Kasumi-1 (cell line): Measurements from ENCODE around the gene EEF1AKMT4.
A peak's percentile ranks its signal among the peaks of the same experiment; 100 is the strongest.

Source experiments
- DNase-seq, 2 experiments: peaks; one replicate each; lab custom pipeline; 2025; lab: John Stamatoyannopoulos, UW

EEF1AKMT4 gene

GRCh38 chr3:184235381-184236032, 14.0 kb upstream of the EEF1AKMT4 start:
- no peak for DNase-seq

DNA sequence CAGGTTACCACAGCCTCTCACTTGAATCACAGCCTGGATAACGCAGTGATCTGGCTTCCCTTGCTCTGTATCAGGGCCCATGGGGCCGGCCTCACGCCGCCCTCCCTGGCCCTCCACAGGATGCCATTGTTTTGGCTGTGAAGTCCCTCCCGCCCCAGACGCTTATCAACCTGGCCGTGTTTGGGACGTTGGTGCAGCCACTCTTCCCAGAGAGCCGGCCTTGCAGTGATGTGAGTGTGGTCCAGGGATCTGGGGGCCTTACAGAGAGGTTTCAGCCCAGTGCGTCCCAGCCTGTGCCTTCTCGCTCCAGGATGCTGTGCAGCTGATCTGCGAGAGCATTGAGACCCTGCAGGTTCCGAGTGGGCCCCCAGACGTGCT, 13.4 kb upstream of the EEF1AKMT4 start:
- no peak for DNase-seq

- no peak for DNase-seq
Observed at GRCh38 chr3:184236636-184237035, 12.8 kb upstream of the EEF1AKMT4 start.

DNA sequence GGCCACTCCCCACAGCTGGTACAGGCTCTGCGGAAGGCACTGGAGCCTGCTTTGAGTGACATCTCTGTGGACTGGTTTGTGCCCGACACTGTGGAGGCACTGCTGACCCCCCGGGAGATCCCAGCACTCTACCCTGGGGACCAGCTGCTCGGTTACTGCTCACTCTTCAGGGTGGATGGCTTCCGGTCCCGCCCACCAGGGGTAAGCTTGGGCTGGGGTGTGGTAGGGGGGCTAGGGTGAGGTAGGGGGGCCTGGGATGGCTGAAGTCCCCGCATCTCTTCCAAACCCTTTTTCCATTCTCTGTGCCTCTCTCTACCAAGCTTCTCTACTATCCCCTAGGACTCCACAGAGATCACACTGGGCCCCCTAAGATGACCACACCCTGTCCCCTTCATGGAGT, 12.3 kb upstream of the EEF1AKMT4 start:
- no peak for DNase-seq

DNA sequence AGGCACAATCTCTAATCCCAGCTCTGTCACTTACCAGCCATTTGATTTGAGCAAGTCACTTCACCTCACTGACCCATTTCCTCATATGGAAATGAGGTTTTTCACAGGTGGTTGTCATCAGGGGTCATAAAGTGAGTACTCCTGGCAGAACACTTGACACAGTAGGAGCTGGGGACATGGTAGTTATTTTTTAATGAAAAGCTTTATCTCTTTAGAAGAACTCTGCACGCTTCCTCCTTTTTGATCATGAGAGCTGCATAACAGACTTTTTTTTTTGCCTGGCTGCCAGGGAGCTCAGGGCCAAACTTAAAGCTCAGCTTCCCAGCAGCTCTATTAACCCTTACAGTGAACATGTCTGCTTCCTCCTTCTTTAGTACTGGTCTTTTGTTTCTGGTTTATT, 11.7 kb upstream of the EEF1AKMT4 start:
- DNase-seq: no peak

DNA sequence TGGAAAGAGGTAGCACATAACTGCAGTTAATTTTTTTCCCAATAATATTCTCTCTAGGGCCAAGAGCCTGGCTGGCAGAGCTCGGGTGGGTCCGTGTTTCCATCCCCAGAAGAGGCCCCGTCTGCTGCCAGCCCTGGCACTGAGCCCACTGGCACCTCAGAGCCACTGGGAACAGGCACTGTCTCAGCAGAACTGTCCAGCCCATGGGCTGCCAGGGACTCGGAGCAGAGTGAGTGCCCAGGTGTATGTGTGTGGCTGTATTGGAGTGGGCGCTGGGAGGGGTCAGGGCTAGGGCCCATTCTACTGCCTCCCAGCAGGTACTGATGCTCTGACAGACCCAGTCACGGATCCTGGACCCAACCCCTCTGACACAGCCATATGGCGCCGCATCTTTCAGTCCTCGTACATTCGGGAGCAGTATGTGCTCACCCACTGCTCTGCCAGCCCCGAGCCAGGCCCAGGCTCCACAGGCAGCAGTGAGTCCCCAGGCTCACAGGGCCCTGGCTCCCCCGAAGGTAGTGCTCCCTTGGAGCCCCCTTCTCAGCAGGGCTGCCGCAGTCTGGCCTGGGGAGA, 11.1 kb upstream of the EEF1AKMT4 start:
- no peak for DNase-seq

- no peak for DNase-seq
Observed at GRCh38 chr3:184239221-184239620, 10.3 kb upstream of the EEF1AKMT4 start.

DNA sequence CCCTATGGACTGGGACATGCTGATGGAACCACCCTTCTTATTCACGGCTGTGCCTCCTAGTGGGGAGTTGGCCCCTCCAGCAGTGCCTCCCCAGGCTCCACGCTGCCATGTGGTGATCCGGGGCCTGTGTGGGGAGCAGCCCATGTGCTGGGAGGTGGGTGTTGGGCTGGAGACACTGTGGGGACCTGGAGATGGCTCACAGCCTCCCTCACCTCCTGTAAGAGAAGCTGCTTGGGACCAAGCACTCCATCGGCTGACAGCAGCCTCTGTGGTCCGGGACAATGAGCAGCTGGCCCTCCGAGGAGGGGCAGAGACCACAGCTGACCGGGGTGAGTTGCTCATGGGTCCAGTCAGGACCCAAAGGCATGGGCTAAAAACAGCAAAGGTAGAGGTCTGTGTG, 9.8 kb upstream of the EEF1AKMT4 start:
- DNase-seq: no peak

GRCh38 chr3:184240384-184241140, 8.9 kb upstream of the EEF1AKMT4 start:
- peak; percentile 49 to 63 for DNase-seq

DNA sequence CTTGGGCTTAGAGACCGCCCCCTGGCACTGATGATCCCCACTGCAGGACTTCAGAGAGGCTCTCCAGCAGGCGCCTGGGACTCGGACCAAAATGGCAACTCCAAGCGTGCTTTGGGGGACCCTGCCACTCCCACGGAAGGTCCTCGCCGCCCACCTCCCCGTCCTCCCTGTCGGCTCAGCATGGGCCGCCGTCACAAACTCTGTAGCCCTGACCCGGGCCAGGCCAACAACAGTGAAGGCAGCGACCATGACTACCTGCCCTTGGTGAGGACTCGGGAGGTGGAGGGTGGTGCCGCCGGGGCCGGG, 8.4 kb upstream of the EEF1AKMT4 start:
- DNase-seq: no peak

GRCh38 chr3:184241447-184242296, 7.8 kb upstream of the EEF1AKMT4 start:
- peak; percentile 15 to 27 for DNase-seq

DNA sequence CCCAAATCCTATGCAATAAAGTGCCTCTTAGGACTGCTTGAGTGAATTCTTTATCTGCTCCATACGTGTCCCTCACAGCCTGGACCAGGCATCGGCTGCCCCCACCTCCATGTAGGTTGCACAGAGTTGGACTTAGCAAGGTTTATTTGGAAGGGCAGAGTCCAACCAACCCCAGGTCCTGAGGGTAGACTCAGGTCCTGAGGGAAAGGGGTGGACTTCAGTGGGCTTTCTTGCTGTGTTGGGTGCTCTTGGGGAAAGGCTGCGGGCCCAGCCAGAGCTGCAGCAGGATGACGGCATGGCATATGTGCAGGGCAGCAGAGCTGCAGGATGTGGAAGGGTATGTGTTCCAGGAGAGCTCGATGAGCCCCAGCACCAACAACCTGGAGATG, 7.2 kb upstream of the EEF1AKMT4 start:
- DNase-seq: no peak

- peak; percentile 61 to 66 for DNase-seq
Observed at GRCh38 chr3:184248454-184249411, 739 bp upstream of the EEF1AKMT4 start, which contains the start of gene ALG3. Gene ALG3 (minus strand): TSS chr3:184248962. CDS start chr3:184248940, 22 bp downstream.

GRCh38 chr3:184250167-184250828, 826 bp downstream of the EEF1AKMT4 start:
- peak; percentile 94 to 97 for DNase-seq

GRCh38 chr3:184255291-184256039, 6.0 kb downstream of the EEF1AKMT4 start:
- DNase-seq: no peak

DNA sequence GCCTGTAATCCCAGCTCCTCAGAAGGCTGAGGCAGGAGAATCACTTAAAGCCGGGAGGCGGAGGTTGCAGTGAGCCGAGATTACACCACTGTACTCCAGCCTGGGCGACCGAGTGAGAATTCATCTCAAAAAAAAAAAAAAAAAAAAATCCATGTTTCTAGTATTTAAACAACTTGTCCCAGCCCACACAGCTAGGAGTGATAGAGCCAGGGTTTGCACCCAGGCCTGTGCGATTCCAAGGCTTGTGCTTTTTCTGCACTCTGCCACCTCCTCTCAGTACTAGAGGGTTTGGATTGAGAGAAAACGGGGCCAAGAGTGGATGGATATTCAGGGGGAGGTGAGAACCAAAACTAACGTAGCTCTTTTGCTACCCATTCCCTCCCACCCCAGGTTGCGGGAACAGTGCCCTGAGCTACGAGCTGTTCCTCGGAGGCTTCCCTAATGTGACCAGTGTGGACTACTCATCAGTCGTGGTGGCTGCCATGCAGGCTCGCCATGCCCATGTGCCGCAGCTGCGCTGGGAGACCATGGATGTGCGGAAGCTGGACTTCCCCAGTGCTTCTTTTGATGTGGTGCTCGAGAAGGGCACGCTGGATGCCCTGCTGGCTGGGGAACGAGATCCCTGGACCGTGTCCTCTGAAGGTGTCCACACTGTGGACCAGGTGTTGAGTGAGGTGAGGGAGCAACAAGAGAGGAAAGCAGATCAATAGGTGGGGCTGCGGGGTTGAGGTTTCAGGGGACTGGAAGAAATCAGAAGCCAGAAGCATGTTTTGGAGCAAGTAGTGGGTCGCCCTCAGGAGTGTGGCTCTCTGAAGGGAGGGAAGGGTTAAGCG, 7.8 kb downstream of the EEF1AKMT4 start:
- DNase-seq: no peak

GRCh38 chr3:184258926-184259325, 9.5 kb downstream of the EEF1AKMT4 start:
- DNase-seq: no peak

DNA sequence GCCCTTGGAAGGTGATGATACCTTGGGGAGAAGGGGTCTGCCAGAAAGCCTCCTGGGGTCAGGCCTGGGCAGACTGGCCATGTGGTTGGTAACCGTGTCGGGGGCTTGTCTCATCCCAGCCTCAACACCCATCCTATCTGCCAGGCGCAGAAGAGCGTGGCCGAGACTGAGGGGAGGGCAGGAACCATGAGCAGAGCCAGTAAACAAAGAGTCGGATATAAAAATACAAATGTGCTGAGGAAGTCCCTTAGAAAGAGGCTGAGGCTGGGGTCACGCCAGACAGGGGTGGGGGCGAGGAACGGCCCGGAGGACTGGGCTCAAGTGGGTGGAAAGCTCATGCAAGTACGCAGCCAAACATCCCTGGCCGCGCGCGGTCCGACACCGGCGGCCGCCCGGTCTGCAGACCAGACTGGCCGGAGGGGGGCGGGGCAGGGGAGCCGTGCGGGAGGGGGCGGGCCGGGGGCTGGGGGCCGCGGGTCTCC, 10.0 kb downstream of the EEF1AKMT4 start:
- DNase-seq: no peak
